OCI-LY1 (cell line): ENCODE data around the gene PRKCA.

Experiments
- CTCF ChIP-seq: fragments of 200-600 bp; sonication (generic), shearing (Covaris generic); IDR thresholded peaks from 2 replicates; pipeline ENCODE4 v1.5.1; 2017; ENCODE audit warnings: mild to moderate bottlenecking, antibody characterized with exemption, low read length, moderate library complexity, mixed read lengths
- EZH2 ChIP-seq: fragments of 200-600 bp; sonication (generic), shearing (Covaris generic); IDR thresholded peaks from 2 replicates; pipeline ENCODE4 v1.8.0; 2017; ENCODE audit warnings: borderline replicate concordance, mixed run types, mild to moderate bottlenecking, antibody characterized with exemption, low read length, moderate library complexity, mixed read lengths

GRCh38 chr17:66447159-66447558, 144.7 kb downstream of the PRKCA start:
- TF ChIP-seq CTCF: no peak
- no peak for TF ChIP-seq EZH2
